Measurements from ENCODE around the gene LCORL. TPM values are rescaled to one million over a fixed set of nuclear protein-coding genes. Genes with fewer than 3 reads are reported as not detected.
"Not testable (repeated sequence)": the region's sequence is repeated elsewhere in the genome, so short reads cannot be mapped to it uniquely, and the experiment has no call there.

The LCORL gene
- total RNA-seq, 1 experiment from 2014 or later, result 13.8 TPM

DNA sequence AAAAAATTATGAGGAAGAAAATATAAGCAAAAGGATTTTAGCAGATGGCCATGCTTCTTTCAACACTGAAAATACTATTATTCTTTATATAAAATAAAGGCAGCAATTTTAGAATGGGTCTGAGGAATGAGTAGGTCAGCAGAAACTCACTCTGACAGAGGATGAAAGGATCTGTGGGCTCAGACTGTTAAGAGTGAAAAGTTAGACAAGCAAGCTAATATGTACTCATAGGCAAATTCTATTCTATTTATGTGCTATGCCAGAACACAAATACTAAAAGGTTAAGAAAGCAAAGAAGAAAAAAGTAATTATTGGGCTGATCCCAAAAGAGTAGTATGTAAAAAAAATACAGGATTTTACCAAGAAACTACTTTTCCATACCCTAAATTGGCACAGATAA lies 13.9 kb downstream of the LCORL start:
- H3K27ac ChIP-seq, result no peak overlapping the region
- no peaks in the 10 kb centered on the region for H3K27me3 ChIP-seq (ENCODE audit: insufficient read depth, low read depth)
- no peaks in the 10 kb centered on the region for H3K36me3 ChIP-seq (ENCODE audit: low read depth)
- no peaks in the 10 kb centered on the region for H3F3A ChIP-seq (ENCODE audit: insufficient read depth, low read depth)
- H3K9me3 ChIP-seq (ENCODE audit: insufficient read depth, low read depth), result no peaks in the 10 kb centered on the region; the same call in 1 of the 2 replicates
- H2AFZ ChIP-seq, result no peak overlapping the region
- H3K4me3 ChIP-seq, result no peak overlapping the region
- POLR2A ChIA-PET (ENCODE audit: unreplicated experiment), result no interaction called here
- CTCF ChIA-PET, result no interaction called here
- H3K4me1 ChIP-seq (replicated peaks; ENCODE audit: insufficient read depth), result no peaks in the 10 kb centered on the region
- no peak overlapping the region for H3K4me2 ChIP-seq
- no peaks in the 10 kb centered on the region; the same call in 1 of the 2 replicates for H3K79me2 ChIP-seq (ENCODE audit: low read depth)
- intact Hi-C loops (cut with micrococcal nuclease; ENCODE audit: unreplicated experiment), result no loop called here
- no peaks in the 10 kb centered on the region for H4K20me1 ChIP-seq (ENCODE audit: insufficient read depth)
- BruUV-seq (replicated peaks), result no TSS peak
- no peak for TF ChIP-seq CTCF (conservative IDR thresholded peaks at IDR 0.05)
- no peak for TF ChIP-seq EZH2 (IDR thresholded peaks at IDR 0.05; ENCODE audit: low read depth)
- H3K9me2 ChIP-seq (ENCODE audit: insufficient read depth), result no peaks in the 10 kb centered on the region
- DNase-seq, result no peak

DNA sequence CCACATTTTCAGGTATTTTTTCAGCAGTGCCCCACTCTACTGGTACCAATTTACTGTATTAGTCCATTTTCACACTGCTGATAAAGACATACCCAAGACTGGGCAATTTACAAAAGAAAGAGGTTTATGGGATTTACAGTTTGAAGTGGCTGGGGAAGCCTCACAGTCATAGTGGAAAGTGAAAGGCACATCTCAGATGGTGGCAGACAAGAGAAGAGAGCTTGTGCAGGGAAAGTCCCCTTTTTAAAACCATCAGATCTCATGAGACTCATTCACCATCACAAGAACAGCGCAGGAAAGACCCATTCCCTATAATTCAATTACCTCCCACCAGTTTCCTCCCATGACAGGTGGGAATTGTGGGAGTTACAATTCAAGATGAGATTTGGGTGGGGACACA lies 15.1 kb downstream of the LCORL start:
- H3K27ac ChIP-seq; CTCF ChIA-PET; H3K9me3 ChIP-seq (ENCODE audit: insufficient read depth, low read depth); POLR2A ChIA-PET (ENCODE audit: unreplicated experiment); H3K79me2 ChIP-seq (ENCODE audit: low read depth); DNase-seq; H2AFZ ChIP-seq; H3K9me2 ChIP-seq (ENCODE audit: insufficient read depth); H3F3A ChIP-seq (ENCODE audit: insufficient read depth, low read depth); intact Hi-C loops (cut with micrococcal nuclease; ENCODE audit: unreplicated experiment); BruUV-seq (replicated peaks); H3K36me3 ChIP-seq (ENCODE audit: low read depth); H3K4me2 ChIP-seq; H3K4me1 ChIP-seq (replicated peaks; ENCODE audit: insufficient read depth); H3K4me3 ChIP-seq; H4K20me1 ChIP-seq (ENCODE audit: insufficient read depth); H3K27me3 ChIP-seq (ENCODE audit: insufficient read depth, low read depth): not testable (repeated sequence)

DNA sequence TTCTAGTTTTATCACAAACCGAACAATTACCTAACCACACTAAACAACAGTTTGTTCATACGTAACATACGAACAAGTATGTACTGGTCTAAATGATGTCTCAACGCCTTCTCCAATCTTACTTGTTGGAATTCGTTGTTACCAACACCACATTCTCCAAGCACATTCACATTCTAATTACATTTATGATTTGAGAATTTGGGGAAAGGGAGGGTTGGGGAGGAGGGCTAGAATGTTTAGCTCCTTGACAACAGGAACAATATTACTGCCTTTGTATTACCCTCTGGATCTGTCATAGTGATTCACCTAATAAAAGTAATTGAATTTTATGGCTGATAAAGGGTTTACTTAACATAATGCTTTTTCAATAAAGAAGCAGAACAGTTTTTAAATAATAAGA lies 24.4 kb downstream of the LCORL start:
- Histone ChIP-seq H2AFZ (no peak overlapping the region), H3K79me2 (ENCODE audit: low read depth) (no peaks in the 10 kb centered on the region), H3F3A (ENCODE audit: insufficient read depth, low read depth) (no peaks in the 10 kb centered on the region), H3K9me2 (ENCODE audit: insufficient read depth) (no peaks in the 10 kb centered on the region), H3K27me3 (ENCODE audit: insufficient read depth, low read depth) (no peaks in the 10 kb centered on the region), H3K4me1 (replicated peaks; ENCODE audit: insufficient read depth) (no peaks in the 10 kb centered on the region), H4K20me1 (ENCODE audit: insufficient read depth) (no peaks in the 10 kb centered on the region; the same call in 1 of the 2 replicates), H3K4me3 (no peak overlapping the region), H3K36me3 (ENCODE audit: low read depth) (no peaks in the 10 kb centered on the region), H3K9me3 (ENCODE audit: insufficient read depth, low read depth) (no peaks in the 10 kb centered on the region), H3K4me2 (no peak overlapping the region), H3K27ac (no peak overlapping the region)
- DNase-seq, result no peak
- TF ChIP-seq EZH2 (IDR thresholded peaks at IDR 0.05; ENCODE audit: low read depth), result no peak
- TF ChIP-seq CTCF (conservative IDR thresholded peaks at IDR 0.05), result no peak
- ChIA-PET POLR2A (ENCODE audit: unreplicated experiment) (no interaction called here), CTCF (no interaction called here)
- no TSS peak for BruUV-seq (replicated peaks)
- intact Hi-C loops (cut with micrococcal nuclease; ENCODE audit: unreplicated experiment), result no loop called here

GRCh38 chr4:17995165-17995564 lies 26.4 kb downstream of the LCORL start:
- no peaks in the 10 kb centered on the region for H4K20me1 ChIP-seq (ENCODE audit: insufficient read depth)
- no peak overlapping the region for H3K27ac ChIP-seq
- no peak overlapping the region for H3K4me2 ChIP-seq
- BruUV-seq (replicated peaks), result no TSS peak
- no peaks in the 10 kb centered on the region for H3K36me3 ChIP-seq (ENCODE audit: low read depth)
- H2AFZ ChIP-seq, result no peak overlapping the region
- no peak for DNase-seq
- H3K9me2 ChIP-seq (ENCODE audit: insufficient read depth), result no peaks in the 10 kb centered on the region
- H3F3A ChIP-seq (ENCODE audit: insufficient read depth, low read depth), result no peaks in the 10 kb centered on the region
- ChIA-PET CTCF (no interaction called here), POLR2A (ENCODE audit: unreplicated experiment) (no interaction called here)
- TF ChIP-seq CTCF (conservative IDR thresholded peaks at IDR 0.05) (no peak), EZH2 (IDR thresholded peaks at IDR 0.05; ENCODE audit: low read depth) (no peak)
- H3K4me1 ChIP-seq (replicated peaks; ENCODE audit: insufficient read depth), result no peaks in the 10 kb centered on the region
- intact Hi-C loops (cut with micrococcal nuclease; ENCODE audit: unreplicated experiment), result no loop called here
- H3K79me2 ChIP-seq (ENCODE audit: low read depth), result no peaks in the 10 kb centered on the region
- no peaks in the 10 kb centered on the region for H3K27me3 ChIP-seq (ENCODE audit: insufficient read depth, low read depth)
- no peak overlapping the region for H3K4me3 ChIP-seq
- no peaks in the 10 kb centered on the region for H3K9me3 ChIP-seq (ENCODE audit: insufficient read depth, low read depth)

All from PC-9 (cell line).